ENCODE results near the gene CRYBG2. TPM values are rescaled to one million over a fixed set of nuclear protein-coding genes. Genes with fewer than 3 reads are reported as not detected.
"Not testable (repeated sequence)": the region's sequence is repeated elsewhere in the genome, so short reads cannot be mapped to it uniquely, and the experiment has no call there.

Gene CRYBG2
- total and polyA plus RNA-seq, 3 donors from 2014 or later: 4.9 to 12.9 (median 5.6) TPM

DNA sequence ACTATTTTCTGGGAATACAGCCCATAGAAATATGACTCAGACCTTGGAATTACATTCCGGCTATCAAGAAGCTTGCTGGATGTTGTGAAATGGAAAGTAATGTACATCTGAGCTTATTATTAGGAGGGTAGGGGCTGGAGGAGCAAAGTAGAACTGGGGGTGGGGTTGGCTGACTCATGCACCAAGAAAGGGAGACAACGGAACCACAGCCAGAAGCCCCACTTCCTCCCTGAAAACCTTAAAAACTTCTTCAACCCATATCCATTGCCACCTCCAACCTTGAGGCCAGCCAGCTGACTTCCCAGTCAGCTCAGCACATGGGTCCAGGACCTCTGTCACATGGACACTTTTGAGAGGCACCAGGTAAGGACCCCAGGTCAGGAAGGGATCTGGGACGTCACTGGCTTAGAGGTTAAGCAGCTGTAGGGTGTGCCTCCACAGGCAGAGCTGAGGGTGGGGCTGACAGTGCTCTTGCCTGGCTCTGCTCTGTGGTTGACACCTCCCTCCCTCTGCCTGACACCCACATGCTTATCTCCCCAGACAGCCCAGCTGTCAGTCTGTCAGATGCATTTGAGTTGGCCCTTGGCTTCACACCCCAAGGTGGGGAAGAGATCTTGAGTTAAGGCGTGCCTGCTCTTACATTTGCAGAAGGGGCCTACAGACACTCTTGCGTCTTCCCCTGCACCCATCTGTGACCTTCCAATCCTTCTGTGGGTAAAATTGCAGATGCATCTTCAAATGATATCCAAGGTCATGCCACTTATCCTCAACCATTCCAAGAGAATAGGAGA lies 24.4 kb upstream of the CRYBG2 start:
- 60 to 62% methylated on average over 5 of the region's 5 CpGs for WGBS, 2 donors
- intact Hi-C loops (cut with DNase I; ENCODE audit: low total_unique reads): no loop called here
- no peaks in the 10 kb centered on the region for H3K36me3 ChIP-seq (ENCODE audit: low read depth, missing control alignments)
- H3K9me3 ChIP-seq: no peaks in the 10 kb centered on the region
- DNase-seq: no peak
- no peaks in the 10 kb centered on the region for H3K4me1 ChIP-seq
- no peak overlapping the region for H3K4me3 ChIP-seq
- no peaks in the 10 kb centered on the region for H3K27me3 ChIP-seq
- H3K27ac ChIP-seq: no peak overlapping the region
- TF ChIP-seq CTCF (IDR thresholded peaks at IDR 0.05) (no peak), POLR2A (IDR thresholded peaks at IDR 0.05) (no peak)

GRCh38 chr1:26376050-26376449 lies 22.1 kb upstream of the CRYBG2 start:
- no peak for DNase-seq
- Histone ChIP-seq H3K27ac (no peak overlapping the region), H3K4me1 (no peaks in the 10 kb centered on the region), H3K4me3 (no peak overlapping the region), H3K27me3 (no peaks in the 10 kb centered on the region), H3K9me3 (no peaks in the 10 kb centered on the region), H3K36me3 (ENCODE audit: low read depth, missing control alignments) (no peaks in the 10 kb centered on the region)
- TF ChIP-seq CTCF (IDR thresholded peaks at IDR 0.05) (no peak), POLR2A (IDR thresholded peaks at IDR 0.05) (no peak)
- intact Hi-C loops (cut with DNase I; ENCODE audit: low total_unique reads): no loop called here
- 95 to 100% methylated on average over 4 of the region's 4 CpGs for WGBS, 2 donors

GRCh38 chr1:26375081-26375480 lies 21.2 kb upstream of the CRYBG2 start:
- 71 to 82% methylated on average over 6 of the region's 6 CpGs for WGBS, 2 donors
- Histone ChIP-seq H3K27ac (no peak overlapping the region), H3K4me3 (no peak overlapping the region), H3K9me3 (no peaks in the 10 kb centered on the region), H3K27me3 (no peaks in the 10 kb centered on the region), H3K36me3 (ENCODE audit: low read depth, missing control alignments) (no peaks in the 10 kb centered on the region), H3K4me1 (no peaks in the 10 kb centered on the region)
- intact Hi-C loops (cut with DNase I; ENCODE audit: low total_unique reads): no loop called here
- DNase-seq: no peak
- TF ChIP-seq CTCF (IDR thresholded peaks at IDR 0.05): no peak
- TF ChIP-seq POLR2A (IDR thresholded peaks at IDR 0.05): no peak

GRCh38 chr1:26374361-26374760 lies 20.4 kb upstream of the CRYBG2 start:
- 48 to 55% methylated on average over 2 of the region's 2 CpGs for WGBS, 2 donors
- H3K9me3 ChIP-seq; H3K27ac ChIP-seq; H3K4me3 ChIP-seq; H3K36me3 ChIP-seq (ENCODE audit: low read depth, missing control alignments); H3K27me3 ChIP-seq; intact Hi-C loops (cut with DNase I; ENCODE audit: low total_unique reads); DNase-seq; H3K4me1 ChIP-seq: not testable (repeated sequence)

DNA sequence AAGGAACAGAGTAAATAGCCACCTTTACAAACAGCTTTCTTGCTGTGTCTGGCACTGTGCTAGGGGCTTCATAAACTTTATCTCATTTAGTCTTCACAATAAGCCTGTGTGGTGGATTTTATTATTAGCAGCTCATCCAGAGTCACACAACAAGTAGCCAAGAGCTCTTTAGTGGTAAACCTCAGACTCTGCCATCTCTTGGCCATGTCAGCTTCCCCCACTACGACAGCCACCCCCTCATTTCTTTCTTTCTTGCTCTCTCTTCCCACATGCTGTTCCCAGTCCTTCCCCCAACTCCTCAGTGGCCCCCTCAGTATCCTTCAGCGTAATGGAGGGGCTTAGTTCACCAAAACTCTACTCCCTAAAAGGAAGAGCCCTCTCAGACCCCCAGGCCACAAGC lies 19.9 kb upstream of the CRYBG2 start:
- Histone ChIP-seq H3K4me1 (no peaks in the 10 kb centered on the region), H3K4me3 (no peak overlapping the region), H3K9me3 (no peaks in the 10 kb centered on the region), H3K27me3 (no peaks in the 10 kb centered on the region), H3K27ac (no peak overlapping the region), H3K36me3 (ENCODE audit: low read depth, missing control alignments) (no peaks in the 10 kb centered on the region)
- no peak for DNase-seq
- 56 to 78% methylated on average over 2 of the region's 2 CpGs for WGBS, 2 donors
- TF ChIP-seq POLR2A (IDR thresholded peaks at IDR 0.05) (no peak), CTCF (IDR thresholded peaks at IDR 0.05) (no peak)
- intact Hi-C loops (cut with DNase I; ENCODE audit: low total_unique reads): no loop called here

All from testis (tissue), 3 donors.